Vagina (tissue), 2 donors: ENCODE results near the gene FBXO21. TPM values are rescaled to one million over a fixed set of nuclear protein-coding genes. Genes with fewer than 3 reads are reported as not detected.
"Not testable (repeated sequence)": the region's sequence is repeated elsewhere in the genome, so short reads cannot be mapped to it uniquely, and the experiment has no call there.

Experiments
- DNase-seq, 2 donors: peaks; one replicate each; pipeline ENCODE4 v3.0.0-alpha.2; 2017; ENCODE audit errors: extremely low spot score in 2 of 2
- H3K27ac ChIP-seq: fragments of 200-600 bp; sonication (generic); one replicate; pipeline ENCODE4 v1.5.1; 2019
- H3K27me3 ChIP-seq: fragments of 200-600 bp; sonication (generic); one replicate; pipeline ENCODE4 v1.5.1; 2019
- H3K36me3 ChIP-seq, 2 donors: fragments of 200-600 bp; sonication (generic); one replicate each; pipeline ENCODE4 v1.5.1; 2017 to 2019
- H3K4me1 ChIP-seq: fragments of 200-600 bp; sonication (generic); one replicate; pipeline ENCODE4 v1.5.1; 2019
- H3K4me3 ChIP-seq, 2 donors: fragments of 200-600 bp; sonication (generic); 1 replicate in 1 of 2; 2 replicates in 1 of 2; pipeline ENCODE4 v1.5.1; 2016 to 2019
- H3K9me3 ChIP-seq: fragments of 200-600 bp; sonication (generic); one replicate; pipeline ENCODE4 v1.5.1; 2019
- POLR2A ChIP-seq, 2 donors: fragments of 450-650 bp; IDR thresholded peaks; one replicate each; pipeline ENCODE4 v1.6.1; 2017; ENCODE audit warnings: antibody characterized with exemption in 2 of 2, mild to moderate bottlenecking in 2 of 2, moderate library complexity in 2 of 2
- POLR2AphosphoS5 ChIP-seq, 2 donors: sonication (generic); formaldehyde crosslinking; IDR thresholded peaks; one replicate each; pipeline ENCODE4 v1.9.0; 2017; ENCODE audit warnings: antibody characterized with exemption in 2 of 2, mild to moderate bottlenecking in 2 of 2, low read depth in 1 of 2; ENCODE audit not compliant: insufficient read depth in 1 of 2
- intact Hi-C: fragments of 100-400 bp; cut with DNase I; formaldehyde crosslinking; loops from one replicate; pipeline ENCODE4 v1.15.1; 2023
- total RNA-seq: library from RNA; depleted of rRNA; stranded (reverse); fragments of >200 nt; gene quantifications from one replicate; pipeline ENCODE4 v1.2.3, GENCODE V29; 2016
- TF ChIP-seq, protein P1 (sequence below), 3 experiments: fragments of 450-650 bp in 2 of 3; fragments of 200-600 bp in 1 of 3; sonication (generic) in 1 of 3; IDR thresholded peaks; one replicate each; pipeline ENCODE4 v1.5.1; 2017 to 2019; ENCODE audit warnings: antibody characterized with exemption in 3 of 3, mild to moderate bottlenecking in 2 of 3, moderate library complexity in 2 of 3

Gene FBXO21
- total RNA-seq, 1 donor from 2014 or later = 62.4 TPM

DNA sequence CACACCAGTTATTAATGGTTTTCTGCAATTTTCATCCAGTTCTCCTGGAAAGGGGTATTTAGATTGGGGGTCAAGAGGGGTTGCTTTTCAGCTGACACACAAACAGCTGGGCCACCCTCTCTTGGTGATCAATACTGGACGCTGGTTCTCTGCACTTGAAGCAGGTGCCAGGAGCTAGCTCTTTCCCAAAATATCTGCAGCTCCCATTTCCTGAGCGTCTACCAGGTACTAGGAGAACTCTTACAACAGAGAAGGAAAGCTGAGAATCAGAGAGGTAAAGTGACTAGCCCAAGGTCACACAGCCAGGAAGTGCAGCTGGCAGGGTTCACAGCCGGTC is 92.3 kb downstream of the FBXO21 start:
- Histone ChIP-seq H3K4me3 (peak overlapping the region; percentile 49 to 54), H3K4me1 (peaks cover 10% of the 10 kb centered on the region), H3K9me3 (no peaks in the 10 kb centered on the region), H3K36me3 (no peaks in the 10 kb centered on the region), H3K27me3 (no peaks in the 10 kb centered on the region), H3K27ac (peak overlapping the region; percentile 30)
- DNase-seq = no peak
- intact Hi-C loops = no loop called here
- TF ChIP-seq, protein P1, sequence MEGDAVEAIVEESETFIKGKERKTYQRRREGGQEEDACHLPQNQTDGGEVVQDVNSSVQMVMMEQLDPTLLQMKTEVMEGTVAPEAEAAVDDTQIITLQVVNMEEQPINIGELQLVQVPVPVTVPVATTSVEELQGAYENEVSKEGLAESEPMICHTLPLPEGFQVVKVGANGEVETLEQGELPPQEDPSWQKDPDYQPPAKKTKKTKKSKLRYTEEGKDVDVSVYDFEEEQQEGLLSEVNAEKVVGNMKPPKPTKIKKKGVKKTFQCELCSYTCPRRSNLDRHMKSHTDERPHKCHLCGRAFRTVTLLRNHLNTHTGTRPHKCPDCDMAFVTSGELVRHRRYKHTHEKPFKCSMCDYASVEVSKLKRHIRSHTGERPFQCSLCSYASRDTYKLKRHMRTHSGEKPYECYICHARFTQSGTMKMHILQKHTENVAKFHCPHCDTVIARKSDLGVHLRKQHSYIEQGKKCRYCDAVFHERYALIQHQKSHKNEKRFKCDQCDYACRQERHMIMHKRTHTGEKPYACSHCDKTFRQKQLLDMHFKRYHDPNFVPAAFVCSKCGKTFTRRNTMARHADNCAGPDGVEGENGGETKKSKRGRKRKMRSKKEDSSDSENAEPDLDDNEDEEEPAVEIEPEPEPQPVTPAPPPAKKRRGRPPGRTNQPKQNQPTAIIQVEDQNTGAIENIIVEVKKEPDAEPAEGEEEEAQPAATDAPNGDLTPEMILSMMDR (IDR thresholded peaks at IDR 0.05) = no peak
- TF ChIP-seq POLR2AphosphoS5 (IDR thresholded peaks at IDR 0.05; ENCODE audit: insufficient read depth in 1 of 2, low read depth in 1 of 2) (no peak), POLR2A (IDR thresholded peaks at IDR 0.05) (no peak)

DNA sequence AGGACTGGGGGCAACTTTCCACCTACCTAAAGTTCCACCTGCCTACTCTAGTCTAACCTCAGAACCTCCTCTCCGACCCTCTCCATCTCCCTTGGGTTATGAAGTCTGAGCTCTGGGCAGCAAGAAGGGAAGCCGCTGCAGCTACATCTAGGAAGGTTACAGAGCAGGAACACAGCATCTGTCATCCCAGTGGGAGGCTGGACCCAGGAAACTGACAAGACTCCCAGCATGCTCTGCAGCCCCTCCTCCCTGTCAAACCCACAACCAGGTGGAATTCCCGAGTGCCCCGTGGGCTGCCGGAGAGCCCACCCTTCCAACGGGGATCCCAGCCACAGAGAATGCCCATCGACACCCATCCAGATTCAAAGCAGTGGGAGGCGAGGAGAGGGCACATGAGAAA is 93.1 kb downstream of the FBXO21 start:
- DNase-seq = no peak
- no peaks in the 10 kb centered on the region for H3K27me3 ChIP-seq

DNA sequence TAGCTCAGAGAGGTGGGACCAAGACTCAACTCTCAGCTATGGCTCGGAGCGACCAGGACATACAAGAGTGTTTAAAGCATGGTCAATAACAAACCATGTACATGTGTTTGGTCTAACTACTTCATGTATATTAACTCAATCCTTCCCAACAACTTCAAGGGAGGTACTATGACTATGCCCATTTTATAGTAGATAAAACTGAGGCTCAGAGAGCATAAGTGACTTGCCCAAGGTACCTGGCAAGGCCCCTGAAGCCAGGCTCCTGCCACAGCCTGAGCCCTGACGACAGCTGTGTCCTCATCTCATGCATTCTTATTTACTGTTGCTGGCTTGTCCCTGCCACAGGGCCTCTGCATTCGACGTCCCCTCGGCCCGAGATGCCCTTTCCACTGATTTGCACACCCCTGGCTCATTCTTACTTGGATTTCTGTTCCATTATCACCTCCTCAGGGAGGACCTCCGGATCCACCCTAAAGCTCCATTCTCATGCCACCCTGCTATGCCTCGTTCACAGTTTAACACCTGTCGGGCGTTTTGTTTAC is 93.7 kb downstream of the FBXO21 start:
- intact Hi-C loops = no loop called here
- no peak for TF ChIP-seq POLR2A (IDR thresholded peaks at IDR 0.05)
- TF ChIP-seq POLR2AphosphoS5 (IDR thresholded peaks at IDR 0.05; ENCODE audit: insufficient read depth in 1 of 2, low read depth in 1 of 2) = no peak
- TF ChIP-seq, protein P1 (IDR thresholded peaks at IDR 0.05) = no peak
- no peaks in the 10 kb centered on the region for H3K9me3 ChIP-seq
- no peak overlapping the region for H3K27ac ChIP-seq
- DNase-seq = no peak
- no peak overlapping the region for H3K4me3 ChIP-seq
- H3K4me1 ChIP-seq = peaks cover 10% of the 10 kb centered on the region
- H3K36me3 ChIP-seq = no peaks in the 10 kb centered on the region
- H3K27me3 ChIP-seq = no peaks in the 10 kb centered on the region

More for the DNA sequence above, 93.1 kb downstream of the FBXO21 start:
- no peaks in the 10 kb centered on the region for H3K9me3 ChIP-seq
- no peak for TF ChIP-seq POLR2AphosphoS5 (IDR thresholded peaks at IDR 0.05; ENCODE audit: insufficient read depth in 1 of 2, low read depth in 1 of 2)
- no peak for TF ChIP-seq POLR2A (IDR thresholded peaks at IDR 0.05)
- TF ChIP-seq, protein P1 (IDR thresholded peaks at IDR 0.05) = no peak
- H3K4me1 ChIP-seq = peaks cover 10% of the 10 kb centered on the region
- intact Hi-C loops = no loop called here
- H3K36me3 ChIP-seq = no peaks in the 10 kb centered on the region
- no peak overlapping the region for H3K4me3 ChIP-seq
- H3K27ac ChIP-seq = no peak overlapping the region

DNA sequence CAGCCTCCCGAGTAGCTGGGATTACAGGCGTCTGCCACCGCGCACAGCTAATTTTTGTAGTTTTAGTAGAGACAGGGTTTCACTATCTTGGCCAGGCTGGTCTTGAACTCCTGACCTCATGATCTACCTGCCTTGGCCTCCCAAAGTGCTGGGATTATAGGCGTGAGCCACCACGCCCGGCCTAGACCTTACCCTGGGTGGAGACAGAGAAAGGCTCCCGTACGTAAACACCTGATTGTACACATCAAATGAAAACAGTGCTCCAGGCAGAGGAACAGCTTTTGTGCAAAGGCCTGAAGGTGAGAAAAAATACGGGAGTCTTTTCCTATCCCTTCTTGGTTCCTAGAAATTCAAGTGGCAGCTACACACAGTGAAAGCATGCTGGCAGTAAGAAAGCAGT is 95.1 kb downstream of the FBXO21 start:
- H3K36me3 ChIP-seq, H3K27me3 ChIP-seq, H3K27ac ChIP-seq, intact Hi-C loops, DNase-seq, H3K4me3 ChIP-seq, H3K9me3 ChIP-seq: not testable (repeated sequence)
- peaks cover 10% of the 10 kb centered on the region for H3K4me1 ChIP-seq

DNA sequence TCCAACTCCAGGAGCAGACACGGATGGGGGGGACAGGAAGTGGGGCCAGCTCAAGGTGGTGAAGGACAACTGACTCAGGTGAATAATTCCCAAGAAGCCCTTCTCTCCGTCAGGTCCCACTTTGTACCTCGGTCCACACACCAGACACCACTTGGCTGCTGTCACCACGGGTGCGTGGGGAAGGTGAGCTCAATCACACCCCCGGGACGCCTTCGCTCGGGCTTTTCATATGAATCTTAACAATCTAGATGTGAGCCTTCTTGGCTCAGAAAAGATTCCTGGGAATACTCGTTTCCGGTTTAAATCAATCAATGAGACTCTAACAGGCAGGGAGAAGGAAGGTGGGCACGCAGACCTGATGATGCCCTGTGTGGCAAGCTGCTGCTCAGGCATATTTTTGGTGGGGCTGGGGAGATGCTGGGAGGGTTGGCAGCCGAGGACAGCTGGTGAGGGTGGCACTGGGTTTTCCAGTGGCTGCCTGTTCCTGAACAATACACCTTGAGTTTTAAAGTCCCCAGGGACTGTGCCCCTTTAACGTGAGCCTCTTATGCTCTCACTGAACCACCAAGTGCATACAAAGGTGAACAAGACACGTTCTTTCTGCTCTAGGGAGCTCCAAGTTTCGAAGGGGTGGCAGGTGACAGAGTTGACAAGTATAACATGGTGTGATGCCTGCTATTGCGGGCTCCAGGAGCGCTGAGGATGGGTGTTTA is 96.2 kb downstream of the FBXO21 start:
- TF ChIP-seq POLR2A (IDR thresholded peaks at IDR 0.05) (no peak), POLR2AphosphoS5 (IDR thresholded peaks at IDR 0.05; ENCODE audit: insufficient read depth in 1 of 2, low read depth in 1 of 2) (no peak)
- TF ChIP-seq, protein P1 (IDR thresholded peaks at IDR 0.05) = no peak
- Histone ChIP-seq H3K9me3 (peaks cover 8% of the 10 kb centered on the region), H3K4me1 (peaks cover 9% of the 10 kb centered on the region), H3K27ac (no peak overlapping the region), H3K27me3 (no peaks in the 10 kb centered on the region), H3K36me3 (no peaks in the 10 kb centered on the region), H3K4me3 (no peak overlapping the region)
- intact Hi-C loops = no loop called here
- DNase-seq = no peak
